Ectodermal cell (in vitro differentiated cells): ENCODE results near the gene VIP. TPM values are rescaled to one million over a fixed set of nuclear protein-coding genes. Genes with fewer than 3 reads are reported as not detected.
"Not testable (repeated sequence)": the region's sequence is repeated elsewhere in the genome, so short reads cannot be mapped to it uniquely, and the experiment has no call there.

Source experiments
- H3K27ac ChIP-seq: 2 replicates; pipeline ENCODE4 v1.7.0; 2013; ENCODE audit warnings: mild to moderate bottlenecking, low read depth, low read length; ENCODE audit not compliant: insufficient read depth, poor library complexity, severe bottlenecking
- H3K27me3 ChIP-seq: 2 replicates; pipeline ENCODE4 v1.7.0; 2013; ENCODE audit warnings: mild to moderate bottlenecking, low read length; ENCODE audit not compliant: insufficient read depth, control insufficient read depth, poor library complexity, severe bottlenecking
- H3K36me3 ChIP-seq: one replicate; pipeline ENCODE4 v1.7.0; 2013; ENCODE audit warnings: low read length; ENCODE audit not compliant: control insufficient read depth, insufficient read depth
- H3K4me1 ChIP-seq: one replicate; pipeline ENCODE4 v1.7.0; 2013; ENCODE audit warnings: low read length; ENCODE audit not compliant: control insufficient read depth, insufficient read depth
- H3K4me3 ChIP-seq: 2 replicates; pipeline ENCODE4 v1.7.0; 2013; ENCODE audit warnings: low read depth, low read length, control low read depth; ENCODE audit not compliant: insufficient read depth
- H3K9me3 ChIP-seq: 2 replicates; pipeline ENCODE4 v1.7.0; 2013; ENCODE audit warnings: mild to moderate bottlenecking, low read length, moderate library complexity; ENCODE audit not compliant: control insufficient read depth
- WGBS, 2 experiments: methylation state at CpG; one replicate each; pipeline ENCODE4 v1.1.7; 2013; ENCODE audit warnings: missing lambda C conversion rate in 2 of 2; 5-methylcytosine and 5-hydroxymethylcytosine counted together
- polyA plus RNA-seq, 4 experiments: library from polyadenylated mRNA; stranded (reverse); fragments of 50-300 nt; gene quantifications; one replicate each; pipeline ENCODE4 v1.2.3, GENCODE V29; 2013

Gene VIP
- polyA plus RNA-seq (2013, experiment 1 of 4), result not detected
- polyA plus RNA-seq (2013, experiment 2 of 4), result not detected
- polyA plus RNA-seq (2013, experiment 3 of 4), result not detected
- not detected for polyA plus RNA-seq (2013, experiment 4 of 4)

GRCh38 chr6:152750694-152751093 lies at the start of gene VIP:
Gene VIP (plus strand): TSS chr6:152750797. CDS start chr6:152752178, 1,381 bp downstream.
- WGBS, 2 experiments, result 17 to 19% methylated on average over 5 of the region's 5 CpGs
- Histone ChIP-seq H3K4me1 (no peaks in the 10 kb centered on the region), H3K27me3 (no peaks in the 10 kb centered on the region), H3K27ac (no peak within 1 kb of the TSS), H3K9me3 (no peaks in the 10 kb centered on the region), H3K4me3 (no peak within 1 kb of the TSS), H3K36me3 (no peaks in the 10 kb centered on the region)

- no peaks in the 10 kb centered on the region for H3K4me1 ChIP-seq
- H3K36me3 ChIP-seq, result no peaks in the 10 kb centered on the region
- no peak overlapping the region for H3K4me3 ChIP-seq
- no peaks in the 10 kb centered on the region for H3K27me3 ChIP-seq
- 79 to 83% methylated on average over 7 of the region's 7 CpGs for WGBS, 2 experiments
- H3K27ac ChIP-seq, result no peak overlapping the region
- H3K9me3 ChIP-seq, result no peaks in the 10 kb centered on the region
Measured at GRCh38 chr6:152701081-152701862, 49.3 kb upstream of the VIP start.

GRCh38 chr6:152701863-152702401 lies 48.7 kb upstream of the VIP start:
- Histone ChIP-seq H3K4me3 (no peak overlapping the region), H3K4me1 (no peaks in the 10 kb centered on the region), H3K27me3 (no peaks in the 10 kb centered on the region), H3K9me3 (no peaks in the 10 kb centered on the region), H3K36me3 (no peaks in the 10 kb centered on the region), H3K27ac (no peak overlapping the region)
- WGBS, 2 experiments, result 71 to 87% methylated on average over 3 of the region's 4 CpGs

- H3K4me3 ChIP-seq, H3K27me3 ChIP-seq, H3K4me1 ChIP-seq, H3K9me3 ChIP-seq, H3K27ac ChIP-seq, H3K36me3 ChIP-seq: not testable (repeated sequence)
Measured at GRCh38 chr6:152703750-152704149, 46.8 kb upstream of the VIP start.

- WGBS, 2 experiments, result 94 to 97% methylated on average over 2 of the region's 2 CpGs
Measured at GRCh38 chr6:152705327-152705726, 45.3 kb upstream of the VIP start.

GRCh38 chr6:152716322-152716721 lies 34.3 kb upstream of the VIP start:
- Histone ChIP-seq H3K27me3 (no peaks in the 10 kb centered on the region), H3K4me1 (no peaks in the 10 kb centered on the region), H3K36me3 (no peaks in the 10 kb centered on the region), H3K27ac (no peak overlapping the region), H3K4me3 (no peak overlapping the region), H3K9me3 (no peaks in the 10 kb centered on the region)
- WGBS, 2 experiments, result 92% methylated on average over 3 of the region's 3 CpGs; no CpG with 5 or more reads in 1 of the 2 experiments

More at GRCh38 chr6:152705327-152705726, 45.3 kb upstream of the VIP start:
- H3K9me3 ChIP-seq, result no peaks in the 10 kb centered on the region
- H3K36me3 ChIP-seq, result no peaks in the 10 kb centered on the region
- H3K4me1 ChIP-seq, result no peaks in the 10 kb centered on the region
- H3K27ac ChIP-seq, result no peak overlapping the region
- H3K4me3 ChIP-seq, result no peak overlapping the region
- H3K27me3 ChIP-seq, result no peaks in the 10 kb centered on the region

- Histone ChIP-seq H3K4me3 (no peak overlapping the region), H3K27me3 (no peaks in the 10 kb centered on the region), H3K4me1 (no peaks in the 10 kb centered on the region), H3K27ac (no peak overlapping the region), H3K9me3 (no peaks in the 10 kb centered on the region), H3K36me3 (no peaks in the 10 kb centered on the region)
- 80 to 81% methylated on average over 3 of the region's 3 CpGs for WGBS, 2 experiments
Measured at GRCh38 chr6:152720974-152721373, 29.6 kb upstream of the VIP start.

GRCh38 chr6:152721956-152722355 lies 28.6 kb upstream of the VIP start:
- no peaks in the 10 kb centered on the region for H3K9me3 ChIP-seq
- WGBS, 2 experiments, result 93 to 96% methylated on average over 4 of the region's 4 CpGs
- H3K27me3 ChIP-seq, result no peaks in the 10 kb centered on the region

GRCh38 chr6:152723398-152723797 lies 27.2 kb upstream of the VIP start:
- no peaks in the 10 kb centered on the region for H3K36me3 ChIP-seq
- no peak overlapping the region for H3K27ac ChIP-seq
- 79 to 90% methylated on average over 1 of the region's 1 CpG for WGBS, 2 experiments
- H3K9me3 ChIP-seq, result no peaks in the 10 kb centered on the region
- H3K4me1 ChIP-seq, result no peaks in the 10 kb centered on the region
- no peaks in the 10 kb centered on the region for H3K27me3 ChIP-seq
- H3K4me3 ChIP-seq, result no peak overlapping the region

More at GRCh38 chr6:152721956-152722355, 28.6 kb upstream of the VIP start:
- Histone ChIP-seq H3K36me3 (no peaks in the 10 kb centered on the region), H3K4me3 (no peak overlapping the region), H3K4me1 (no peaks in the 10 kb centered on the region), H3K27ac (no peak overlapping the region)

GRCh38 chr6:152726313-152726712 lies 24.3 kb upstream of the VIP start:
- Histone ChIP-seq H3K4me3 (no peak overlapping the region), H3K27ac (no peak overlapping the region), H3K4me1 (no peaks in the 10 kb centered on the region), H3K9me3 (no peaks in the 10 kb centered on the region), H3K27me3 (no peaks in the 10 kb centered on the region), H3K36me3 (no peaks in the 10 kb centered on the region)
- WGBS, 2 experiments, result 76 to 81% methylated on average over 4 of the region's 4 CpGs
